ENCODE data around the gene MTERF1. TPM values are rescaled to one million over a fixed set of nuclear protein-coding genes. Genes with fewer than 3 reads are reported as not detected.
"Not testable (repeated sequence)": the region's sequence is repeated elsewhere in the genome, so short reads cannot be mapped to it uniquely, and the experiment has no call there.

MTERF1 gene
- 10 to 100 TPM; 12.6 to 15.4 TPM for total RNA-seq
- long read RNA-seq, transcript MTERF1-201 (3 exons, 1,997 nt) = major isoform, 10 of 14 reads
- long read RNA-seq, partial matches to known transcripts = 0 of 14 reads
- long read RNA-seq, other reads (novel, unspliced or antisense) = 3 of 14 reads

GRCh38 chr7:91880413-91881241 lies at the start of gene MTERF1:
MTERF1 (minus strand) TSS chr7:91880702; CDS start chr7:91880083, 619 bp downstream.
- ATAC-seq (peak; percentile 99), DNase-seq (peak; percentile 88 to 97)
- intact Hi-C loops (cut with DNase I, micrococcal nuclease) = no loop called here

GRCh38 chr7:91929463-91929862 lies 49.0 kb upstream of the MTERF1 start:
- no peak for DNase-seq
- no peak for ATAC-seq
- intact Hi-C loops (cut with DNase I, micrococcal nuclease) = no loop called here

- intact Hi-C loops (cut with DNase I, micrococcal nuclease) = no loop called here
- DNase-seq (no peak), ATAC-seq (no peak)
Observed at GRCh38 chr7:91927912-91928311, 47.4 kb upstream of the MTERF1 start.

GRCh38 chr7:91922857-91923256 lies 42.4 kb upstream of the MTERF1 start:
- ATAC-seq (no peak), DNase-seq (no peak)
- intact Hi-C loops (cut with DNase I, micrococcal nuclease) = no loop called here

- intact Hi-C loops (cut with DNase I, micrococcal nuclease) = no loop called here
- no peak for DNase-seq
- ATAC-seq = no peak
Observed at GRCh38 chr7:91918356-91918755, 37.9 kb upstream of the MTERF1 start.

- no peak for DNase-seq
- intact Hi-C loops (cut with DNase I, micrococcal nuclease) = no loop called here
- no peak for ATAC-seq
Observed at GRCh38 chr7:91916051-91916440, 35.5 kb upstream of the MTERF1 start.

- DNase-seq = no peak
- intact Hi-C loops (cut with DNase I, micrococcal nuclease) = no loop called here
- ATAC-seq = no peak
Observed at GRCh38 chr7:91915401-91916050, 35.0 kb upstream of the MTERF1 start.

GRCh38 chr7:91913612-91914011 lies 33.1 kb upstream of the MTERF1 start:
- DNase-seq (no peak), ATAC-seq (no peak)
- intact Hi-C loops (cut with DNase I, micrococcal nuclease) = no loop called here

GRCh38 chr7:91912494-91912893 lies 32.0 kb upstream of the MTERF1 start:
- intact Hi-C loops (cut with DNase I, micrococcal nuclease) = no loop called here
- no peak for DNase-seq
- ATAC-seq = no peak

- ATAC-seq (no peak), DNase-seq (no peak)
- intact Hi-C loops (cut with DNase I, micrococcal nuclease) = no loop called here
Observed at GRCh38 chr7:91911121-91911520, 30.6 kb upstream of the MTERF1 start.

- no peak for ATAC-seq
- no peak for DNase-seq
- intact Hi-C loops (cut with DNase I, micrococcal nuclease) = no loop called here
Observed at GRCh38 chr7:91910171-91910570, 29.7 kb upstream of the MTERF1 start.

- DNase-seq (no peak), ATAC-seq (no peak)
- intact Hi-C loops (cut with DNase I, micrococcal nuclease) = no loop called here
Observed at GRCh38 chr7:91899563-91899962, 19.1 kb upstream of the MTERF1 start.

- DNase-seq (no peak), ATAC-seq (no peak)
- intact Hi-C loops (cut with DNase I, micrococcal nuclease) = no loop called here
Observed at GRCh38 chr7:91898240-91898992, 17.9 kb upstream of the MTERF1 start.

GRCh38 chr7:91894781-91895480 lies 14.4 kb upstream of the MTERF1 start:
- intact Hi-C loops (cut with DNase I, micrococcal nuclease) = no loop called here
- ATAC-seq (no peak), DNase-seq (no peak)

GRCh38 chr7:91893699-91894098 lies 13.2 kb upstream of the MTERF1 start:
- intact Hi-C loops (cut with DNase I, micrococcal nuclease); ATAC-seq; DNase-seq: not testable (repeated sequence)

- intact Hi-C loops (cut with DNase I, micrococcal nuclease) = no loop called here
- no peak for ATAC-seq
Observed at GRCh38 chr7:91892821-91893340, 12.4 kb upstream of the MTERF1 start.

GRCh38 chr7:91892099-91892705 lies 11.7 kb upstream of the MTERF1 start:
- intact Hi-C loops (cut with DNase I, micrococcal nuclease) = no loop called here
- no peak for ATAC-seq
- DNase-seq = no peak

More at GRCh38 chr7:91892821-91893340, 12.4 kb upstream of the MTERF1 start:
- DNase-seq = no peak

All from left colon (tissue), 2 donors.